ENCODE results near the gene ABR.

ABR gene

GRCh38 chr17:1179818-1180742 is at the start of gene ABR:
ABR (minus strand) TSS chr17:1179981; CDS start chr17:1179727, 254 bp downstream.
- no peak for DNase-seq

- no peak for DNase-seq
These were observed 49.6 kb upstream of the ABR start for GRCh38 chr17:1229349-1229899.

- DNase-seq = no peak
These were observed 49.1 kb upstream of the ABR start for GRCh38 chr17:1228781-1229348.

GRCh38 chr17:1227917-1228780 is 48.4 kb upstream of the ABR start:
- no peak for DNase-seq

- no peak for DNase-seq
These were observed 47.6 kb upstream of the ABR start for GRCh38 chr17:1227365-1227764.

GRCh38 chr17:1226308-1226707 is 46.5 kb upstream of the ABR start:
- no peak for DNase-seq

- DNase-seq = no peak
These were observed 44.5 kb upstream of the ABR start for GRCh38 chr17:1224330-1224729.

- no peak for DNase-seq
These were observed 43.9 kb upstream of the ABR start for GRCh38 chr17:1223662-1224061.

- no peak for DNase-seq
These were observed 42.5 kb upstream of the ABR start for GRCh38 chr17:1222321-1222720.

GRCh38 chr17:1221209-1221608 is 41.4 kb upstream of the ABR start:
- DNase-seq = no peak

GRCh38 chr17:1220346-1220745 is 40.6 kb upstream of the ABR start:
- no peak for DNase-seq

- DNase-seq = no peak
These were observed 37.3 kb upstream of the ABR start for GRCh38 chr17:1217089-1217385.

GRCh38 chr17:1216217-1217088 is 36.7 kb upstream of the ABR start:
- no peak for DNase-seq

- DNase-seq = no peak
These were observed 33.2 kb upstream of the ABR start for GRCh38 chr17:1212946-1213345.

- no peak for DNase-seq
These were observed 31.5 kb upstream of the ABR start for GRCh38 chr17:1211287-1211686.

GRCh38 chr17:1208966-1209365 is 29.2 kb upstream of the ABR start:
- DNase-seq = no peak

- DNase-seq = no peak
These were observed 26.4 kb upstream of the ABR start for GRCh38 chr17:1206026-1206777.

GRCh38 chr17:1203967-1204291 is 24.1 kb upstream of the ABR start:
- no peak for DNase-seq

- no peak for DNase-seq
These were observed 23.6 kb upstream of the ABR start for GRCh38 chr17:1203111-1203966.

- DNase-seq = no peak
These were observed 22.5 kb upstream of the ABR start for GRCh38 chr17:1202291-1202690.

All from NCI-H2227 treated with DMSO at 0.1 percent for 48 hours (cell line).